GM21737 (cell line): ENCODE measurements around the gene ZNF79.

Source experiments
- ATAC-seq: cut with Tn5 transposase; IDR thresholded peaks from one replicate; pipeline ENCODE4 v1.9.1; 2021; ENCODE audit warnings: mild to moderate bottlenecking, moderate library complexity; ENCODE audit not compliant: unreplicated experiment

The ZNF79 gene

DNA sequence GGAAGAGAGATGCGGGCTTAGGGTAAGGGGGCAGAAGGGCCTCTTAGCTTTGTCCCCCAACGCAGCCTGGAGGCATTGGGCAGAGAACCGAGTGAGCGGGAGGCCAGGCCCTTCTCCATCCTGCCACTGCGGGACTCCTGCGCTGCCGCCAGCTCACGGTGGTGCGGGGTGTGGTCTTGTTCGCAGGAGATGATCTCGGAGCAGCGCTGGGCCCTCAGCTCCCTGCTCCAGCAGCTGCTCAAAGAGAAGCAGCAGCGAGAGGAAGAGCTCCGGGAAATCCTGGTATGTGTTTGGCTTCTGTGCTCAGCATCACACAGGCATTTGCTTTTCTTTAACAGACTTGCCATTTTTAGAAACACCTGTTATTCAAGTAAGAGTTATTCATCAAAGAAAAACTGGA, 68.4 kb downstream of the ZNF79 start:
- no peak for ATAC-seq

DNA sequence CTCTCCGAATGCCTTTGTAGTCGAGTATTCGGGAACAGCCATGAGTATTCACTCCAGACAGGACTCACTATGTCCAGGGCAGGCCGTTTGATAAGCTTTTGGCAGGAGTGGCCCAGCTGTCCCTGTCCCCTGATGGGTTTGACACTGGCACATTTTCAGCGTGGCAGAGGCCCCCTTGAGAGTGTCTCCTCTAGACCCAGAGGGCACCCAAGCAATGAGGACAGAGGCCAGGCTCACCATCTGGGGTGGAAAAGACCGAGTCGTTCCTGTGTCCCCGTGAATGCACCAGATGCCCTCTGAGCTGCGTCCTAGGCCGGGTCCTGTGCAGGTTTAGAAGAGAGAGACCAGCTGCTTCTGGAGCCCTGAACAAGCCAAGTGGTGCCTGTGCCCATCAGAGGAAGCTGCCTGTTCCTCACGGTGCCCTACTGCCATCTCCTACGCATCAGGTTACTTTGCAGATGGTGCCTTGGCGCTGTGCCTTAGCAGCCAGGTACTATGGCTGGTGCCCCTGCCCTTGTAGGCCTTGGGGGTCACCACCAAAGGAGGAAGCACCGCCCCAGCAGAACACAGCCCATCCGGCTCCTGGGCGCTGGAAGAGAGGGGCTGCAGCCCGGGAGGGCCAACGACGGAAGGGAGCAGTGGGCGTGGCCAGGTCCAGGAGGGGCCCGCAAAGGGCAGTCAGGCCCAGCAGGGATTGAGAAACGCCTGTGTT, 69.6 kb downstream of the ZNF79 start:
- ATAC-seq = no peak

DNA sequence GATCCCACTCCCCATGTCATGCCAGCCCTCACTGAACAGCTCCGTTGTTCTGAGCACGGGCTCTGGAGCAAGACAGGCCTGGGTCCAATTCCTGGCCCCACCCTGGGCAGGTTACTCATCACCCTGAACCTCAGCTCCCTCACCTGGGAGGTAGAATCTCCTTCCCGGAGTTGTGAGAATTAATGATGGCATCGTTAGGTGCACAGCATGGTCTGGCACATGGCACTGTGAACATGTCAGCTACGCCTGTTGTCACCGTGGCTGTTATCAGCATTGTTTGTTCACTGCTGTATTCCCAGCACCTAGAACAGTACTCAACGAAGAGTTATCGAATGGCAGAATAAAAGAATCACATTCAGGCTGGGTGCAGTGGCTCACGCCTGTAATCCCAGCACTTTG, 70.1 kb downstream of the ZNF79 start:
- ATAC-seq = no peak
